HG03439 (cell line): ENCODE results near the gene MPP3.
"Not testable (repeated sequence)": the region's sequence is repeated elsewhere in the genome, so short reads cannot be mapped to it uniquely, and the experiment has no call there.

Experiments
- ATAC-seq: cut with Tn5 transposase; IDR thresholded peaks from one replicate; pipeline ENCODE4 v1.9.1; 2021; ENCODE audit warnings: mild to moderate bottlenecking, moderate library complexity; ENCODE audit not compliant: unreplicated experiment

The MPP3 gene

DNA sequence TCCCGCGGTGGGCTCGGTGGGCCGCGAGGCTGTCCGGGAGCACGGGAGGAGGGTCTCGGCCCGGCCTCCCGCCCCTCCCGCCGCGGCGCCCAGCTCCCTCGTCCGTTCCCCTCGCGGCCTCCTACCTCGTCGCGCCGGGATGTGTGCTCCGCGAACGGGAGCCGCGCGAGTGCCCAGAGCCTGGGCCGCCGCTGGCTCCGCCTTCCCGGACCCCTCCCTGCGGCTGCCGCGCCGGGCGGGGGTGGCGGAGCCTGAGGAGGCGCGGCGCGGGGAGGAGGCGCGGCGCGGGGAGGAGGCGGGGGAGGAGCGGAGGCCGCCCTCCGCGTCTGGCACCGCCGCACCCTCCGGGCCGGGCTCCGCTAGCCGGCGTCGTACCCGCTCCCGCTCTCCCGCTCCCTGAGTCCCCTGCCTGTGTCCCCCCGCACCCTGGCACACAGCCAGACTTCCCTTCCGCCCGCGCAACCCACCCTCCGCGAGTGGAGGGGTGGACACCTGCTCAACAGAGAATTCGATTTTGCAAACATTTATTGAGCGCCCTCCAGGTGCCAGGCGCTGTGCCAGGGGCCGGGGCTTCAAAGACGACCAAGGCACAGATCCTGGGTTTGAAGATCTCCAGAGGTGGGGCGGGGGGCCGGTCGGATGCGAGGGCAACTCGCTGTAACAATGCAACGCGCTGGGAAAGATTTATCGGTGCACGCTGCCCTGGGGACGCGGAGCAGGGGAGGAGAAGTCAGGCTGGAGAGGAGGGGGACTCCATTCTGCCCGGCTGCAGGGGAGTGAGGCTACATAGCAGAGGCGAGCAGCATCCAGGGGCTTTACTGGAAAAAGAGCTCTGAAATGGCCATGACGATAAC, at the start of gene MPP3:
Gene MPP3 (minus strand): TSS at position 171 of the 854 bp plus-strand sequence. CDS start 1,240 bp downstream, outside the sequence.
- no peak for ATAC-seq

- ATAC-seq: no peak
Measured at GRCh38 chr17:43881758-43882505, 49.0 kb upstream of the MPP3 start.

DNA sequence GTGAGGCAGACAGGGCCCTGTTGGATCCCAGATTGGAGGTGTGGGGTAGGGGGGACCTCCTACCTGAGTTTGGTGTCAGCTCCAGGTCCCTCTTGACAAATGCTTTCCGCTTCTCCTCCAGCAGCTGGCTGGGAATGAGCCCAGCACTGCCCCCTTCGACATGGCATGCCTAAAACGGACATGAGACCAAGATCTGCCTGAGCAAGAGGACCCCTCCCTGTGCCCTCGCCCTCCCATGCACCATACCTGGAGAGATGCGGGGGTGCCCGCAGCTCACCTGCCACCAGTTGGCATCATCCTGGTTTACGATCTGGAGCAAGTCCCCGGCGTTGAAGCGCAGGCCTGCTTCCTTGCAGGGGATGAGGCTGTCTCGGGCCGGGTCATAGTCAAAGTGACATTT, 48.2 kb upstream of the MPP3 start:
- ATAC-seq: no peak

- no peak for ATAC-seq
Measured at GRCh38 chr17:43880420-43880991, 47.6 kb upstream of the MPP3 start.

DNA sequence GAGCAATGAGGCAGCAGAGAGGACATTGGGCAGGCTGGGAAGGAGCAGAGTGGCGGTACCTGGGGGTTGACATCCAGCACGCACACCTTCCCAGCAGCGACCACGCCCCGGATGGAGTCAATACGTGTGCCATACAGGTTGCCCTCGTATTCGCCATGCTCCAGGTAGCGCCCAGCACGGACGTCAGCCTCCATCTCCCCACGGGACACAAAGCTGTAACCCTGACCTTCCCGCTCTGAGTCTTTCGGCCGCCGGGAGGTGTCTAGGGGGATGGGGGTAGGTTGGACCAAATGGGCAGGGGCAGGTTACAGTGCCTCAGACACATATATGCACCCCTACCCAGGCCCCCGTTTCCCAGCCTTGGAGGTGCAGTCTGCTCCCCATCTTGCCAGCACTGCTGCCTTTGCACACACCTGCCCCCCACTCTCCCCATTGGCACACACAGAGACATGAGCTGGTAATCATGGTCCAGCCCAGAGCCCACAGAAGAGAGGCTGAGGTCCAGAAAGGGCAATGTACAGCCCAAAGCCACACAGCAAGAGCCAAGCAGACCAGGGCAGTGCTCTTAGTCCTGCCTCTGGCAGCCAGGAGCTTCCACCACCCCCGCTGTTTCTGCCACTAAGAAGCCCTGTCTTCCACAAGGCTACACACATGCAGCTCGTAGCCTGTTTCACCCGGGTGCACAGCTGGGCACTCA, 46.9 kb upstream of the MPP3 start:
- no peak for ATAC-seq

- no peak for ATAC-seq
Measured at GRCh38 chr17:43878260-43879175, 45.6 kb upstream of the MPP3 start.

DNA sequence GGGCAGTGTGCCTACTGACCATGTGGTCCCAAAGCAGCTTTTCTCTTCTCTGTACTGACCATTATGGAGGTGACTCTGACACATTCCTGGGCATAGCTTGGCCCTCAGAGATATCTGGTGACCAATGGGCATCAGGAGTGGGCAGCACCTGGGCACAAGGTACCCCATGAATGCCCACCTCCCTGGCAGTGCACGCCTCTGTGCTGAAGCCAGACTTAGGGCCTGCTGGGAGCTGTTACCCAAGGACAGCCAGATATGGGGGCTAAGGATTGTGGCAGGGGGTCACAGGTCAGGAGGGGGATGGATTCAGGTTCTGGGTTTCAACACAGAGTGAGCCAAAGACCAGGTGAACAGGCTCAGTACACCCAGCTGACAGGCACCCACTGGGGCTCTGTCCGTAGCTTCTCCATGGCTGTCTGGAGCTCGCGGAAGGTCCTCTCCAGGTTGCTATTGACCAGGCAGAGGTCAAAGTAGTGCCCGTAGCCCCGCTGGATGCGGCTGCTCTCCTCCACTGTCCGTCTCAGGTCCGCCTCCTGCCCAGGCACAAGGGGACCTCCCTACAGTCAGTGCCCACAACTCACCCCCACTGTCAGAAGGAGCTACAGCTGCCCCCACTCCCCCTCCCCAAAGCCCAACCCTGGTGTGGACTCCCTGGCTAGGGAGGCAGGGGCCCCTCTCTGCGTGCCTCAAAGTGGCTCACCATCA, 44.7 kb upstream of the MPP3 start:
- ATAC-seq: no peak

- ATAC-seq: no peak
Measured at GRCh38 chr17:43877031-43877430, 44.1 kb upstream of the MPP3 start.

- no peak for ATAC-seq
Measured at GRCh38 chr17:43875476-43876147, 42.7 kb upstream of the MPP3 start.

DNA sequence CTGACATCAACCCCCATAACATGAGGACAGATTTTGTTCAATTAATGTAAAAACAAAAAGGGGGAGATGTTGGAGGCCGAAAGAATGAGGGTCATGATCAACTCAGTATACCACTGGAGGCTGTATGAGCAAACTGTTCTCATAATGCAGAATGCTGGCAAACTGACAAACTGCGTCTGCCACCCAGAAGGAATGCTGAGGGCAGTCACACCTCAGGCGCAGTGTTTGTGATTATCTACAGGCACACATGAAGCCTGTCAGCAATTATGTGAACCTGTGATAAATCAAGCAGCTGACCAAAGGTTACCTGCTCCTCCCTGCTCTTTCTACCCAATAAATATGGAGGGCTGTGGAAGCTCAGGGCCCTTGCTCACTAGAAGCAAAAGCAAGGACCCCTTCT, 41.3 kb upstream of the MPP3 start:
- no peak for ATAC-seq

DNA sequence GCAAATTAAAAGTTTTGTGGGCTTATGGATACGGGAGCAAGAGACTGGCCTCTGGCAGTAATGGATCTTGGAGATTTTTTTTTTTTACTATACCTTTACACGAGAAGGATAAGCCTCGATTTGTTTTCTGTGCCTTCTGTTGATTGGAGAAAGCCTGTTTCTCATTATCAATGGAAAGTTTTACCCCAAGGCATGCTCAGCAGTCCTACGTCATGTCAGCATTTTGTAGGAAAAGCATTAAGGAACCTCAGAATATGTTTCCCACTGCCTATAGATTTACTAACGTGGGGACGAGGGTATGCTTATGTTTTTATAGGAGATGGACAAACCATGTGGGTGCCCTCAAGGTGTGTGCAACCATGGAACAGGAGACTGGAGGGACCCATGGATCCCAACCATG, 40.9 kb upstream of the MPP3 start:
- ATAC-seq: no peak

GRCh38 chr17:43873091-43873490, 40.1 kb upstream of the MPP3 start:
- ATAC-seq: no peak

- no peak for ATAC-seq
Measured at GRCh38 chr17:43871946-43872690, 39.2 kb upstream of the MPP3 start.

DNA sequence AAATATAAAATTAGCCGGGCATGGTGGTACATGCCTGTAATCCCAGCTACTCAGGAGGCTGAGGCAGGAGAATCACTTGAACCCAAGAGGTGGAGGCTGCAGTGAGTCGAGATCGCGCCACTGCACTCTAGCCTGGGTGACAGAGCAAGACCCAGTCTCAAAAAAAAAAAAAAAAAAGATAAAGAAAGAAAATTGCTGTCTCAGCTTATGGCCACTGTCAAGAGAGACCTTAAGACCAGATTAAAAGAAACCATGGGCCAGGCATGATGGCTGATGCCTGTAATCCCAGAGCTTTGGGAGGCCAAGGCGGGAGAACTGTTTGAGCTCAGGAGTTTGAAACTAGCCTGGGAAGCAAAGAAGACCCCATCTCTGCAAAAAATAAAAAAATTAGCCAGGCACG, 36.1 kb upstream of the MPP3 start:
- ATAC-seq: not testable (repeated sequence)

DNA sequence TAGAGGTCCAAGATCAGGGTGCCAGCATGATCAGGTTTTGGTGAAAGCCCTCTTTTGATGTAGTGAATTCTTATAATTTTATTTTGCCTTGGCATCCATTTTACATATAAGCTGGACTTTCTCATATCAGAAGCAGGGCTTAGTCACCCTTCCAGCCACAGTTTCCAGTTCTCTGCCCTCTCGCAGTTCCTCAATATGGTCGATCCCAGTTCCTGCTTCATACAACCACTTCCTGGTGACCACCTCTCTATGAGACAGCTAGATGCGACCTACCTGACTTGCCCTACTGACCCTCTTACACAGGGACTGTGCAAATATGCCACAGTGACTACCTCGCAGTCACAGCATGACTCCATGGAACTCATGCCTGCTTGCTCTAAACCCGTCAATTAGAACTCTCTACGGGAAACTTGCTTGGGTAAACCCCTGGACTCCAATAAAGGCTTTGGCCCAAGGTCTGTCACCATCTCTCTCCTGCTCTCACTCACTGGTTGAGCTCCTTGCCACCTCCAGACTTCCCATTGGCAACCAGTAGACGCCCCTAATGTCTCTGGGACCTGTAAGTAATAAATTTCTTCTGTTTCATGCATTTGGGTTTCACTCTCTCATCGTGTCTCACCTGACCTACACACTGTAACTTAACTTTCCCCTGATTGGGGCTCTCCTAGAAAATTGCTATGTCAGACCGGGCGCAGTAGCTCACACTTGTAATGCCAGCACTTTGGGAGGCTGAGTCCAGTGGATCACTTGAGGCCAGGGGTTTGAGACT, 35.5 kb upstream of the MPP3 start:
- no peak for ATAC-seq

DNA sequence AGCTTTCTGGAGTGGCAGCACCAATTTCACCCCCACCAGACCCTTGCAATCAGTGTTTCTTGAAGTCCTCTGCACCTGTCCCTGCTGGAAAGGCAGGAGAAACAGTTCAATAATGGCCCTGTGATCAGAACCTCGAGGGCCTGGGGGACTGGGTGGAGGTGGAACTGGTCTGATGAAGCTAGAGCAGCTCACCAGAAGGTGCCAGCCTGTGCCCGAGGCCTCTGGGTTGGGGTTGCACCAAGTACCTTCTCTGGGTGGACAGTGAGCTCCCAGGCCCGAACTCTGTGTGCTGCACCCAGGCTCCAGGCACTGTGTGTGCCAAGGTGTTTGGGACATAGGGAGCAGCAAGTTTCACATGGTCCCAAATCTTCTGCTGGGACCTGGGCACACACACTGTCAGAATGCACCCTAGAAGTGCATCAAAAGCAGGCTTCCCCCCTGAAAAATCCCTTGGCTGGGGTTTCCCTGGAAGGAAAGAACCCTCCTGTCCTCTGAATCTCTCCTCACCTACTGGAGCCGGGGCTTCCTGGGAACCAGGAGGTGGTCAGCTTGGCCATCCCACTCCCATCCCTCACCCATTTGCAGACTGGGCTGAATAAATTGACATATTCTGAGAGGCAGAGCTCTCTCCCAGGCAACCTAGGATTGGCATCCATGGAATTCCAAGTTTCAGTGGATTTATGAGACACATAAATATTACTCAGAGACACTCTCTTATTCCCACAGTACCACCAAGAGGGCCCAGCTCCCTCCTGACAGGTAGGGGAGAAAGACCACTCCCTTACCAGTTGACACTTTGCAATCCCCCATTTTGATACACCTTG, 31.4 kb upstream of the MPP3 start:
- ATAC-seq: no peak

- no peak for ATAC-seq
Measured at GRCh38 chr17:43861960-43862359, 29.0 kb upstream of the MPP3 start.
